Neural progenitor cell (in vitro differentiated cells): ENCODE results near the gene ZFHX3. TPM values are rescaled to one million over a fixed set of nuclear protein-coding genes. Genes with fewer than 3 reads are reported as not detected.

Source experiments
- DNase-seq: peaks from one replicate; pipeline ENCODE4 v3.0.0-alpha.2; 2016; ENCODE audit warnings: low spot score
- H2AFZ ChIP-seq: fragments of 200-600 bp; sonication (generic); replicated peaks from 2 replicates; pipeline ENCODE4 v1.6.1; 2016; ENCODE audit warnings: antibody characterized with exemption
- H3F3A ChIP-seq: fragments of 200-600 bp; sonication (generic); 2 replicates; pipeline ENCODE4 v1.6.1; 2016; ENCODE audit warnings: antibody characterized with exemption, low read depth
- H3K27ac ChIP-seq: fragments of 200-600 bp; sonication (generic); 2 replicates; pipeline ENCODE4 v1.5.1; 2016; ENCODE audit warnings: mild to moderate bottlenecking
- H3K27me3 ChIP-seq: fragments of 200-600 bp; sonication (generic); 2 replicates; pipeline ENCODE4 v1.6.1; 2016; ENCODE audit warnings: mild to moderate bottlenecking, moderate library complexity
- H3K36me3 ChIP-seq: fragments of 200-600 bp; sonication (generic); 2 replicates; pipeline ENCODE4 v1.5.1; 2016
- H3K4me1 ChIP-seq: fragments of 200-600 bp; sonication (generic); 2 replicates; pipeline ENCODE4 v1.6.1; 2016; ENCODE audit warnings: mixed run types
- H3K4me2 ChIP-seq: fragments of 200-600 bp; sonication (generic); 2 replicates; pipeline ENCODE4 v1.6.1; 2016
- H3K4me3 ChIP-seq: fragments of 200-600 bp; sonication (generic); 2 replicates; pipeline ENCODE4 v1.5.1; 2016
- H3K79me2 ChIP-seq: fragments of 200-600 bp; sonication (generic); 2 replicates; pipeline ENCODE4 v1.6.1; 2016; ENCODE audit warnings: low read depth
- H3K9ac ChIP-seq: fragments of 200-600 bp; sonication (generic); 2 replicates; pipeline ENCODE4 v1.6.1; 2016
- H3K9me3 ChIP-seq: fragments of 200-600 bp; sonication (generic); 2 replicates; pipeline ENCODE4 v1.5.1; 2016; ENCODE audit warnings: low read depth
- H4K20me1 ChIP-seq: fragments of 200-600 bp; sonication (generic); 2 replicates; pipeline ENCODE4 v1.6.1; 2016; ENCODE audit warnings: low read depth
- H3K27ac Mint-ChIP-seq: 3 replicates; pipeline ENCODE4 v1.8.0; 2021; ENCODE audit warnings: mixed read lengths
- H3K27me3 Mint-ChIP-seq: 2 replicates; pipeline ENCODE4 v1.8.0; 2022; ENCODE audit warnings: low read depth, mild to moderate bottlenecking, inconsistent platforms, moderate library complexity, mixed read lengths; ENCODE audit not compliant: insufficient read depth
- H3K36me3 Mint-ChIP-seq: 3 replicates; pipeline ENCODE4 v1.8.0; 2021; ENCODE audit warnings: mixed read lengths
- H3K4me1 Mint-ChIP-seq: 3 replicates; pipeline ENCODE4 v1.8.0; 2021; ENCODE audit warnings: mixed read lengths
- H3K4me3 Mint-ChIP-seq: 3 replicates; pipeline ENCODE4 v1.8.0; 2021; ENCODE audit warnings: mild to moderate bottlenecking, moderate library complexity, mixed read lengths
- H3K9me3 Mint-ChIP-seq: 3 replicates; pipeline ENCODE4 v1.8.0; 2020; ENCODE audit warnings: mixed read lengths
- EZH2 ChIP-seq: fragments of 200-600 bp; sonication (generic); IDR thresholded peaks from 2 replicates; pipeline ENCODE4 v1.6.1; 2017; ENCODE audit warnings: antibody characterized with exemption, mild to moderate bottlenecking, moderate library complexity
- EZH2phosphoT487 ChIP-seq: fragments of 200-600 bp; sonication (generic); IDR thresholded peaks from 2 replicates; pipeline ENCODE4 v1.6.1; 2017; ENCODE audit warnings: antibody characterized with exemption
- total RNA-seq: library from RNA; depleted of rRNA; stranded (reverse); fragments of >200 nt; gene quantifications from 2 replicates; pipeline ENCODE4 v1.2.3, GENCODE V29; 2015; ENCODE audit warnings: low replicate concordance
- TF ChIP-seq, protein P1 (sequence below): fragments of 200-600 bp; sonication (generic); IDR thresholded peaks from 2 replicates; pipeline ENCODE4 v1.5.1; 2017; ENCODE audit warnings: antibody characterized with exemption, mild to moderate bottlenecking

The ZFHX3 gene
- total RNA-seq, 1 donor from 2014 or later: 2.4 TPM

DNA sequence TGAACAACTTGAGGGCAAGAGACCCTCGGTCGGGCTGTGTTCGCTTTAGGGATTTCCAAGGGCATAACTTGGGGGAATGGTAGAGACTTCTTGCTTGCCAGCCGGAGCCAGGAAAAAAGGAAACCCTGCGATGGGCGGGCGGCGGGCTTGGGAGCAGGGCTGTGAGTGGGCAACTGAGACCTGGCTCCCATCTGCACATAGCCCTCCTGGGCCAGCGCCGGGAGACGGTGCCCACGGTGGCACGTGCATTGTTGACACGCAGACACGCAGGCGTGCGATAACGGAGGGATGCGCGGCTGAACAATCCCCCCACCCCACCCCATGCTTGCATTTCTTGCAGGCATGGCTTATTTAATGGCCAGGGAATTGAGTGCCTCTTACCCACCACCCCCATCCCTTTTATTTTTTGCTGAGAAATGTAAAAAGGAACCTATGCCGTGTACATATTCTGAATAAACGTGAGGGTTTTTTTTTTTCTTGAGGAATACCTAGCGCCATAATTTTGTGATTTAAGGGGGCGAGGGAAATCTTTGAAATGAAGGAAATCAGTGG lies 17.1 kb upstream of the ZFHX3 start:
- Histone ChIP-seq H3K9me3 (no peaks in the 10 kb centered on the region), H3K4me1 (peaks cover 61% of the 10 kb centered on the region), H3K27me3 (peaks cover 100% of the 10 kb centered on the region), H3K9ac (no peak overlapping the region), H3K27ac (no peak overlapping the region), H3K4me3 (no peak overlapping the region), H3F3A (peaks cover 60% of the 10 kb centered on the region), H2AFZ (no peak overlapping the region), H3K4me2 (peak overlapping the region; percentile 30), H3K36me3 (no peaks in the 10 kb centered on the region), H4K20me1 (peaks cover 77% of the 10 kb centered on the region), H3K79me2 (no peaks in the 10 kb centered on the region)
- no peak for DNase-seq
- Mint-ChIP-seq H3K27me3 (peaks cover 29% of the 10 kb centered on the region), H3K4me1 (peaks cover 73% of the 10 kb centered on the region), H3K4me3 (peak overlapping the region; percentile 82), H3K9me3 (no peaks in the 10 kb centered on the region), H3K27ac (no peak overlapping the region), H3K36me3 (no peaks in the 10 kb centered on the region)
- TF ChIP-seq EZH2 (no peak), EZH2phosphoT487 (no peak)
- TF ChIP-seq, protein P1, sequence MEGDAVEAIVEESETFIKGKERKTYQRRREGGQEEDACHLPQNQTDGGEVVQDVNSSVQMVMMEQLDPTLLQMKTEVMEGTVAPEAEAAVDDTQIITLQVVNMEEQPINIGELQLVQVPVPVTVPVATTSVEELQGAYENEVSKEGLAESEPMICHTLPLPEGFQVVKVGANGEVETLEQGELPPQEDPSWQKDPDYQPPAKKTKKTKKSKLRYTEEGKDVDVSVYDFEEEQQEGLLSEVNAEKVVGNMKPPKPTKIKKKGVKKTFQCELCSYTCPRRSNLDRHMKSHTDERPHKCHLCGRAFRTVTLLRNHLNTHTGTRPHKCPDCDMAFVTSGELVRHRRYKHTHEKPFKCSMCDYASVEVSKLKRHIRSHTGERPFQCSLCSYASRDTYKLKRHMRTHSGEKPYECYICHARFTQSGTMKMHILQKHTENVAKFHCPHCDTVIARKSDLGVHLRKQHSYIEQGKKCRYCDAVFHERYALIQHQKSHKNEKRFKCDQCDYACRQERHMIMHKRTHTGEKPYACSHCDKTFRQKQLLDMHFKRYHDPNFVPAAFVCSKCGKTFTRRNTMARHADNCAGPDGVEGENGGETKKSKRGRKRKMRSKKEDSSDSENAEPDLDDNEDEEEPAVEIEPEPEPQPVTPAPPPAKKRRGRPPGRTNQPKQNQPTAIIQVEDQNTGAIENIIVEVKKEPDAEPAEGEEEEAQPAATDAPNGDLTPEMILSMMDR: no peak

DNA sequence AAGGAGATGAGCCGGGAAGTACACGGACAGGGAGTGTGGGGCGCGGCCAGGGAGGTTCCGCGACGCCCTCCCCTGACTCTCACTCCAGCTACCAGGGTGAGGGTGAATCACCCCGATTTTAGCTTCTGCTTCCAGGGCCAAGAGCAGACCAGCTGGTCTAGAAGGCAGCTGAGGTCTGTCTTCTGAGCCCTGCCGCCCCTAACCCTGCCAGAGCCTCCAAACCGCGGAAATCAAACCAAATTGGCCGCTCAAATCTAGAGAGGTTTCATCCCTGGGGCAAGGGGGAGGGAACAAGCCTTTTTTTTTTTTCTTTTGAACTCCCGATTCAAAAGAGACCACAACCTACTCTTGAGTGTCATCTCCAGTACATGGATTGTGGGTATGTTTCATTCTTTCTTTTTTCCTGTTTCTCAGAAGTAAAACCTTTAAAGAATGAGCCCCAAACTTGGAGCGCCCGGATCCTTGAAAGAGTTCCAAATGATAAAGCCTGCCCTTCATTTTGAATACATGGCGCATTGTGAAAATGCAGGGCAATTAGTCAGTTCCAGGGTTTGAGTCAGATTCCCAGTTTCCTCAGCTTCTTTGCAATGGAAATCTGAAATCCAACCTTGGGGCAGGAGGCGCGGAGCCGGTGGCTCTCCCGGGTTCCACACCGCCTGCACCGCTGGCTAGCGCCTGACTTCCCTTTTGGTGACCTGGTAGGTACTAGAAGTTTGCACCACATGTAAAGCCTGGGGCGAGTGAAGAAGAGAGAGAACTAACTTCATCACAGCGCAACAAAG lies 16.5 kb upstream of the ZFHX3 start:
- H3K27me3 ChIP-seq: peaks cover 100% of the 10 kb centered on the region
- H3K4me1 ChIP-seq: peaks cover 66% of the 10 kb centered on the region
- no peak overlapping the region for H3K9ac ChIP-seq
- H3K4me3 Mint-ChIP-seq: peak overlapping the region; percentile 82
- peaks cover 67% of the 10 kb centered on the region for H3F3A ChIP-seq
- no peaks in the 10 kb centered on the region for H3K79me2 ChIP-seq
- H3K27me3 Mint-ChIP-seq: peaks cover 27% of the 10 kb centered on the region
- H3K27ac Mint-ChIP-seq: no peak overlapping the region
- TF ChIP-seq, protein P1: no peak
- TF ChIP-seq EZH2phosphoT487 (peak; percentile 74), EZH2 (peak; percentile 73)
- no peak for DNase-seq
- no peaks in the 10 kb centered on the region for H3K9me3 ChIP-seq
- H3K4me2 ChIP-seq: peak overlapping the region; percentile 30
- no peak overlapping the region for H3K27ac ChIP-seq
- no peaks in the 10 kb centered on the region for H3K9me3 Mint-ChIP-seq
- no peaks in the 10 kb centered on the region for H3K36me3 ChIP-seq
- peaks cover 76% of the 10 kb centered on the region for H3K4me1 Mint-ChIP-seq
- no peaks in the 10 kb centered on the region for H3K36me3 Mint-ChIP-seq
- no peak overlapping the region for H3K4me3 ChIP-seq
- H2AFZ ChIP-seq: no peak overlapping the region
- H4K20me1 ChIP-seq: peaks cover 83% of the 10 kb centered on the region

DNA sequence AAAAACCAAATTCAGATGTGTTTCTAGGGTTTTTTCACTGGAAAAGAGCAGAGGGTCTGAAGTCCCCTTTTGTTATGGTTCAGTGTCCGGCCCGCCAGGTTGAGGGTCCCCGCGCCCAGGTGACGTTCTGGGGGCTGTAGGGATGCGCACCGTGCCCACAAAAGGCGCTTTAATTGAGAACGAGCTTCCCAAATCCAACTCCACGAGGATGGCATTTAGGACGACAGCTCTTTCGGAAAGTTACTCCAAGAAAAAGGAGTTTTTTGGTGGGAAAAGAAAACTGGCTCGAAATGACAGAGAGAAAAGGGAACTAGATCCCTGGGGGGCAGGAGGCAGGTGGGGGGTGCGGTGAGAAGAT lies 15.9 kb upstream of the ZFHX3 start:
- Mint-ChIP-seq H3K36me3 (no peaks in the 10 kb centered on the region), H3K4me1 (peaks cover 74% of the 10 kb centered on the region), H3K9me3 (no peaks in the 10 kb centered on the region), H3K27me3 (peaks cover 27% of the 10 kb centered on the region), H3K4me3 (peak overlapping the region; percentile 82), H3K27ac (no peak overlapping the region)
- H3K4me3 ChIP-seq: no peak overlapping the region
- H4K20me1 ChIP-seq: peaks cover 84% of the 10 kb centered on the region
- H3K27me3 ChIP-seq: peaks cover 100% of the 10 kb centered on the region
- H3K36me3 ChIP-seq: no peaks in the 10 kb centered on the region
- H3K9me3 ChIP-seq: no peaks in the 10 kb centered on the region
- no peak overlapping the region for H2AFZ ChIP-seq
- peak overlapping the region; percentile 30 for H3K4me2 ChIP-seq
- H3F3A ChIP-seq: peaks cover 72% of the 10 kb centered on the region
- TF ChIP-seq EZH2 (peak; percentile 25), EZH2phosphoT487 (no peak)
- H3K27ac ChIP-seq: no peak overlapping the region
- no peaks in the 10 kb centered on the region for H3K79me2 ChIP-seq
- DNase-seq: no peak
- no peak overlapping the region for H3K9ac ChIP-seq
- peaks cover 67% of the 10 kb centered on the region for H3K4me1 ChIP-seq
